GM19099 (cell line): ENCODE measurements around the gene TULP4.

Experiments
- POLR2A ChIP-seq: IDR thresholded peaks from 3 replicates; pipeline ENCODE4 v1.6.1; 2011; ENCODE audit warnings: low read depth; ENCODE audit not compliant: insufficient read length; ENCODE audit errors: extremely low read depth

Gene TULP4

GRCh38 chr6:158559338-158559894 lies 247.2 kb downstream of the TULP4 start:
- TF ChIP-seq POLR2A, result no peak

GRCh38 chr6:158559895-158560835 lies 247.9 kb downstream of the TULP4 start, which contains the start of gene TMEM181:
Gene TMEM181, plus strand, starts transcription at chr6:158560091. Its CDS starts 134 bp downstream, at chr6:158560225.
- peak; percentile 94 for TF ChIP-seq POLR2A

DNA sequence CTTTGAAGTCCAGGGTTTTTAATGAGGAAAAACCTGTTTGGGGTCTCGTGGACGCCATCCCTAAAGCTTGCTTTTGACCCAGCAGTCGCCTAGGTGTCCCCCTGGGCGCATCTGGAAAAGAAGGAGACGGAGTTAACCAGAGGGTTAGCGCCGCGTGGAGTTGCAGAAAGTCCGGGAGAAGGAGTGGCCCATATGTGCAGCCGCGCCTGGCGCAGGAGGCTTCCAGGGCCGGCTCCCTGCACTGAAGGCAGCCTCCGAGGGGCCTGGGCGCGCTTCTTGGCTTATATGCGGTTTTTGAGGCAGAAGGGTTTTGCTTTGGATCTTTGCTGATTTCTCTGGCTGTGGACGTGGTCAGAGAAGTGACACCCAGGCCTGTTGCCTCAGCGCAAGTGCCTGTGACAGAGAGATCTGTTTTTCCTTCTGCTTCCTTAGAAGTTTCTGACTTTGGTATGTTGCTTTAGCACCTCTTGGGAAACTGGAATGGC lies 248.6 kb downstream of the TULP4 start:
- TF ChIP-seq POLR2A, result no peak
